GM18517 (cell line): ENCODE results near the gene ANTXR1.
"Not testable (repeated sequence)": the region's sequence is repeated elsewhere in the genome, so short reads cannot be mapped to it uniquely, and the experiment has no call there.

Experiments
- ATAC-seq: cut with Tn5 transposase; IDR thresholded peaks from one replicate; pipeline ENCODE4 v1.9.1; 2021; ENCODE audit warnings: mild to moderate bottlenecking, moderate library complexity; ENCODE audit not compliant: unreplicated experiment

Gene ANTXR1

GRCh38 chr2:69253611-69254301, 240.8 kb downstream of the ANTXR1 start:
- no peak for ATAC-seq

- no peak for ATAC-seq
Observed at GRCh38 chr2:69255760-69256159, 242.8 kb downstream of the ANTXR1 start.

DNA sequence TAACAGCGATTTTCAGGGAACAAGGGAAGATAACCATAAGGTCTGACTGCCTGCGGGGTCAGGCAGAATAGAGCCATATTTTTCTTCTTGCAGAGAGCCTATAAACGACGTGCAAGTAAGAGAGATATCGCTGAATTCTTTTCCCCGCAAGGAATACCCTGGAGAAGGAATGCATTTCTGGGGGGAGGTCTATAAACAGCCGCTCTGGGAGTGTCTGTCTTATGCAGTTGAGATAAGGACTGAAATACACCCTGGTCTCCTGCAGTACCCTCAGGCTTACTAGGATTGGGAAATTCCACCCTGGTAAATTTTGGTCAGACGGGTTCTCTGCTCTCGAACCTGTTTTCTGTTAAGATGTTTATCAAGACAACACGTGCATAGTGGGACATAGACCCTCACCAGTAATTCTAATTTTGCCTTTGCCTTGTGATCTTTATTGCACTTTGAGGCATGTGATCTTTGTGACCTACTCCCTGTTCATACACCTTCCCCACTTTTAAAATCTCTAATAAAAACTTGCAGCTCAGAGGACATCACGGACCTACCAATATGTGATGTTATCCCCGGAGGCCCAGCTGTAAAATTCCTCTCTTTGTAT, 247.1 kb downstream of the ANTXR1 start:
- not testable (repeated sequence) for ATAC-seq

DNA sequence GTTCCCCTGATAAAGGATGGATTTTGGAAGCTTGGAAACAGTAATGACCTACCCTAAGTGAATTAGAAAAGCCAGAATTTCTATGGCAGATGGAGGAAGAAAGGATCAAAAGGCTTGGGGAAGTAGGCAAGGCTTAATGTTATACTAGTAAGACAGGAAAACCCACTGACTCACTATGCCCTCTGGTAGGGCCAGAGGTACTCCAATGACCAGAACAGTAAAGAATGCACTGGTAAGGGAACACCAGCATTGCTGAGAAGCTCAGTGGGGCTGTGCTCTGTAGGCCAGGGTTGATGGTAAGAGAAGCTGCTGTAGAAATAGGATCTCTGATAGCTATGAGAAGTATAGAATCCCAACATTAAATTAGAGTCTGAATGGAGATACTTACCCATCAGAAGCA, 247.7 kb downstream of the ANTXR1 start:
- ATAC-seq: no peak

DNA sequence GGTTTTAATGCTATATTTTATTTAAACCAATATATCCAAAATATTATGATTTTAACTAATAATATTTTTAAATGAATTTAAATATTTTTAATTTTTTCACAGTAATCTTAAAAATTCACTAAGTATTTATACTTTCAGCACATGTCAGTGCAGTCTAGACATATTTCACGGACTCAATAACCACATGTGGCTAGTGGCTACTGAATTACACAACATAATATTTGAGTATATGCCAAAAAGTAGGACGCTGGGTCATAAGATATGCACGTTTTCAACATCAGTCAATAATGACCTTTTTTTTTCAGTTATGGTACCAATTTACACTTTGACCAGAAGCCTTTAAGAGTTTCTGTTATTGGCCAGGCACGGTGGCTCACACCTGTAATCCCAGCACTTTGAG, 256.4 kb downstream of the ANTXR1 start:
- ATAC-seq: no peak

GRCh38 chr2:69271831-69272257, 258.9 kb downstream of the ANTXR1 start:
- no peak for ATAC-seq

DNA sequence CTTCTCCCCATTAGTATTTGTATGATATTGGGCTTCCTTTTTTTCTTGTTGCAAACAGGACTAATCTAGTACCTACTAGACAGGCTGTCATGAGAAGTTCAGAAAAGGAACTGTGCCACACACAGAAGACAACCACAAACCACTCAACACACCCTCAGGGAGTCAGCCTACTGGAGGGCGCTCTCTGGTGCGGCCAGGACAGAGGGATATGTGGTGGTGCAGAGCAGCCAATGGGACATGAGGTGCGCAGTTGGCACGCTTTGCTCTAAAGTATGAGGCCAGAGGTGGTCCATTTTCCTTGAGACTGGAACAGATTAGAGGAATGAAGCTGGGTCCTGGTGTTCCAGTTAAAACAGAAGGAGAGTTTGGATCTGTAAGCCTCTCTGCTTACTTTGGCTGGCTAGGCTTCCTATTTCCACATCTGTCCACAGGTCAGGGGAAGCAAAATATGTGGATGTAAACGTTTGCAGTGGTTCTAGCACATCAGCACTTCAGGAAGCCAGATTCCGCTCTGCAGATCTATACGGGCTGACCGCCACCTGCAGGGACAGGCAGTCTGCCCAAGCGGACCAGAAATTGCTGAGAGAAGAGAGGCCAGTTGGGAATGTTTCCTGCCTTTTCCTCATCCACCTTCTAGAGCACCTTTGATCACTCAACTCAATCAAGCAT, 260.0 kb downstream of the ANTXR1 start:
- ATAC-seq: no peak

DNA sequence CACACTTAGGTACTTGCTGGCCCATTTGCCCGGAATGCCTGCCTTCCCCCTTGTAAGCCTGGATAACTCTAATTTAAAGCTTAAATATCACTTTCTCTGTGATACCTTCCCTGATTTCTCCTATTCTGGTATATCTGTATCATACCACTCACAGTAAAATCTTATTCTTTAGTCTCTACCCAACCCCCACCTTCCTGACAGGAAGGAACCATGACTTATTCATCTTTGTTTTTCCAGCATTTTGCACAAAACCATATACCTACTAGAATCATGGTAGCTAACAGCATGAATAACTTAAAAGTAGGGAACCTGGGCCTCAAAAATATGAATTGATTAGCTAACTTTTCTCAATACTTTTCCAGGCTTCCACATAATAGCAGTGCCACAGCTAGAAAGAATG, 262.5 kb downstream of the ANTXR1 start:
- ATAC-seq: no peak

DNA sequence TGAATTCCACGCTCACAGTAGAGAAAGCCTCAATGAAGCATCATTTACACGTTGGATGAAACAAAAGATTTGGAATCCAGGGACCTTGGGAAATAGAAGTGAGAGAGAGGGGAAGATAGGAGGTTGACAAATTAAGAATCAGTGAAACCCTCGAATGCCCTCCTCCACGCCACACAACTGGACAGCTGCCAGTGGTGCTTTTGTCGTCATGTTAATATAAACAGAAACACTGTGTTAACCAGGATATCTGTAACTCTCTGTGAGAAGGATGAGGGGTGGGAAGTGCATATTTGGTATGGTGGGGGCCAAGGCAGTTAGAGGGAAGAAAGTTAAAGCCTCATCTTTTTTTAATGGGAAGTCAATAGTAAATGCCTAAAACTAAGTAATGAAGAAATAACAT, 265.4 kb downstream of the ANTXR1 start:
- ATAC-seq: no peak

DNA sequence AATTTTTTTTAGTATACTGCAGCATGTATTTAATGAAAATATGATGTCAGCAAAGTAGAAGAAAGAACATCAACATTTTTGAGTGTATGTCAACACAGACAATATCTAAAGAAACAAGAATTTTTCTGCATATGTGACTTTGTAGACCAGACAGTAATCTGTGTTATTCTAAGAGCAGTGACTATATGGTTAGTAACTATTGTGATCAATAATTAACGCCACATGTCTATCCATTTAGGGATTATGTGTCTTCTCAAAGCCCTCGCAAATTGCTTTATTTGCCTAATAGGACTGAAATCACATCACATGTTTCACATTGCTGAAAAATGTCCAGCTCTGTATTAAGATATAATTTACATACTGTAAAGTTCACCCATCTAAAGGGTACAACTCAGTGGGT, 266.2 kb downstream of the ANTXR1 start:
- ATAC-seq: no peak

DNA sequence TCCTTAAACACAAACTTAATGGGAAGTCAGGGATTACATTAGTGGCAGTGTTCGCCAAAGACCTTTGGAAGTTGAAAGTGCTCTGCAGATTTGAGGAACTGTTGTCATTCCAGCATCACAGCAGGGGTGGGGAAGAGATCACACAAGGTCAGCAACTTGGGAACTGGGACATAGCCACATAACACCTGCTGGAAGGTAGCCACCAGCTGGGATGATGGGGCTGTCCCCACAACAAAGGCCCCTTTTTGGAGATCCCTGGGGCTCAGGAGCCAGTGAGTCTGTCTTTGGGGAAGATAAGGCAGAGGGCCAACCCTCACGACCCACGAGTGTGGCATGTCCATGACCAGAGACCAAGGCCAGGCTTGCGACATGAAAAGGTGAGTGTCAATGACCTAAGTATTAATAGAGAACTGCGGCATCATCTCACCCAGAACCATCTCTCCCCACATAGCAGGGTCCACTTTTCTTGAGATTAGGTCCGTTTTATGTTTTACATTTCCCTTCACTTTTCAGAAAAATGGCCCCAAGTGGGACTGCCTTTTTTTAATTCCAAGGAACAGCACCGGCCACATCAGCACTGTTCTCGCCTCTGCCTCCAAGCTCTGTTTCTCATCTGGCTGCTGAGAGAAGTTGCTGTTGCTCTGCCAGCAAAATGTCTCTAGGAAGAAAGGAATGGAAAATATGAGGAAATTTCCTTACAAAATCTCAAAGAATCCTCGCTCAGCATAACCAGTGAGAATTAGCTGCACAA, 267.1 kb downstream of the ANTXR1 start:
- ATAC-seq: no peak

GRCh38 chr2:69280796-69281412, 267.9 kb downstream of the ANTXR1 start:
- no peak for ATAC-seq

DNA sequence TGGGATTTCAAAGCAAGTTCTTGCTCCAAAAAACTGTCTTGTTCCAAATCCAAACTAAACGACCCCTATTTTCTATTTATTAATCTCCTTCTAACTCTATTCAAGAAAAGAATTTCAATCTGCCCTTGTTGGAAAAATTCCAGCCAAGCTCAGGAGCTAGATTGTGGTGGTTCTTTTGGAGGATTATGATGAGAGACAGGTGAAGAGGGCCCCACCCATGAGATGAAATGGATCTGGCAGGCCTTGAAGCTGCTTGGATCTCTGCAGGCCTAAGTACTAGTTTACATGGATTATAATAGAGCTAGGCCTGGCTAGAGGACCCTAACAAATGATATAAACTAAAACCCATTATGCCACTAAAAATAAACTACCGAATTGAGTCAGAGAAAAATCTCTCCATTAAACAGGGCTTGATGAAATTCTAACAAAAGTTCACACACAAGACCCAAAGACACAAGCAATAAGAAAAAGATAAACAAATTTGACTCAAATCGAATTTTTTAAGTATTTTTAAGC, 272.5 kb downstream of the ANTXR1 start:
- no peak for ATAC-seq

GRCh38 chr2:69287544-69287943, 274.6 kb downstream of the ANTXR1 start:
- ATAC-seq: no peak

GRCh38 chr2:69288429-69288828, 275.4 kb downstream of the ANTXR1 start:
- ATAC-seq: no peak

DNA sequence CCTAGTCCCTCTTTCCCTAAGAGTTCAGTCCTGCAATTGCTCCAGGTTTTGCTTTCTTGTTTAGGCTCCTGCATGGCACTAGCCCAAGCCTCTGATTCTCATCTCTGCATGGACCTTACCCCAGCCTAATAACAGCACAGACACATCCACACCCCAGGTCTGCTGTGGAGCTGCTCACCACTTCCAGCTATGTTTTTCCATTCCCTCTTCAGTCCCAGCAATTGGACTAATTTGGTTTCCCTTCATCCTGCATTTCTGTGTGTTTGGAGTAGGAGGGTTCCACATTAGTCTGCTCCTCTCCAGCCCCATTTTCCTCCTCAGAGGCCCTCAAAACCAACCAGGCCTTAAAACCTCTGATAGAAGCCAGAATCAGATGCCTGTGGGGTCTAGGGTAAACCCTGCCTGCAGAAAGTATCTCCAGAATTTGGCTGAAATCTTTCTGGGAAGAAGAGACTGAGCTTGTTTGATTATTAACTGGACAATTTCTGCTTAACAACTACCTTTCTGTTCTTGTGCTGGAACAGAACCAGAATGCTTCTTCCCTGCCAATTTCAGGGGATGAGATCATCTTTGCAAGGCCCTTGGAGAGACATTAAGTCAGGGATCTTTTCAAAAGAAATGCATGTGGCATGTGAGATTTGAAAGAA, 278.1 kb downstream of the ANTXR1 start:
- ATAC-seq: no peak

GRCh38 chr2:69291721-69292120, 278.7 kb downstream of the ANTXR1 start:
- ATAC-seq: no peak

DNA sequence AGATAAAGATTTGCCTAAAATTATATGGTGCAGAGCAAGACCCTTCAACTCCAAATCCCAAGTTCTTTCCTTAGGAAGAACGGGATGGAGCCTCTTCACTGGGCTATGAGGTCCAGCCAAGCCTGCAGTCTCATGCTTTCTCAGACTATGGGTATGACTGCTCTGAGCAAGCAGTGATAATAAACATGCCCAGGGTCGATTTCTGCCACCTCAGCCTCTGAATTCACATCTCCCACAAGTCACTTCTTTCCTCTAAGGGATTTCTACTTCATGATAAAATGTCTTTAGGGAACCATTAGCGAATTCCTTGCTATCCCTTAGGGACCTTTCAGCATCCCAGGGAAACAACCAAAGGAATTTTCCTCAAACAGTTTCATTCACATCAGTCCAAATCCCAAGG, 279.3 kb downstream of the ANTXR1 start:
- no peak for ATAC-seq

GRCh38 chr2:69296421-69296820, 283.4 kb downstream of the ANTXR1 start:
- no peak for ATAC-seq

- no peak for ATAC-seq
Observed at GRCh38 chr2:69297216-69297615, 284.2 kb downstream of the ANTXR1 start.
